ENCODE measurements around the gene DOCK11.
"Not testable (repeated sequence)": the region's sequence is repeated elsewhere in the genome, so short reads cannot be mapped to it uniquely, and the experiment has no call there.

The DOCK11 gene

GRCh38 chrX:118577041-118577440 is 81.4 kb downstream of the DOCK11 start:
- no peak for DNase-seq

GRCh38 chrX:118579417-118579816 is 83.8 kb downstream of the DOCK11 start:
- no peak for DNase-seq

- not testable (repeated sequence) for DNase-seq
Measured at GRCh38 chrX:118582926-118583325, 87.3 kb downstream of the DOCK11 start.

GRCh38 chrX:118583781-118584180 is 88.2 kb downstream of the DOCK11 start:
- DNase-seq, result no peak

GRCh38 chrX:118585296-118585695 is 89.7 kb downstream of the DOCK11 start:
- DNase-seq, result no peak

GRCh38 chrX:118586206-118586605 is 90.6 kb downstream of the DOCK11 start:
- not testable (repeated sequence) for DNase-seq

GRCh38 chrX:118588715-118589114 is 93.1 kb downstream of the DOCK11 start:
- DNase-seq, result no peak

GRCh38 chrX:118589227-118589626 is 93.6 kb downstream of the DOCK11 start:
- no peak for DNase-seq

- DNase-seq, result no peak
Measured at GRCh38 chrX:118593407-118593806, 97.8 kb downstream of the DOCK11 start.

- DNase-seq, result no peak
Measured at GRCh38 chrX:118594697-118595420, 99.2 kb downstream of the DOCK11 start.

- no peak for DNase-seq
Measured at GRCh38 chrX:118595501-118596042, 100.0 kb downstream of the DOCK11 start.

- DNase-seq, result no peak
Measured at GRCh38 chrX:118596390-118596789, 100.8 kb downstream of the DOCK11 start.

GRCh38 chrX:118603981-118604380 is 108.4 kb downstream of the DOCK11 start:
- peak; percentile 65 for DNase-seq

GRCh38 chrX:118612290-118612689 is 116.7 kb downstream of the DOCK11 start:
- DNase-seq, result no peak

GRCh38 chrX:118614150-118614549 is 118.5 kb downstream of the DOCK11 start:
- no peak for DNase-seq

- DNase-seq, result no peak
Measured at GRCh38 chrX:118615141-118615540, 119.5 kb downstream of the DOCK11 start.

GRCh38 chrX:118621081-118621759 is 125.6 kb downstream of the DOCK11 start:
- DNase-seq, result no peak

GRCh38 chrX:118623062-118623461 is 127.4 kb downstream of the DOCK11 start:
- no peak for DNase-seq

- DNase-seq, result no peak
Measured at GRCh38 chrX:118626346-118626745, 130.7 kb downstream of the DOCK11 start.

GRCh38 chrX:118627084-118627758 is 131.6 kb downstream of the DOCK11 start:
- peak; percentile 39 for DNase-seq

GRCh38 chrX:118630848-118631247 is 135.2 kb downstream of the DOCK11 start:
- no peak for DNase-seq

- no peak for DNase-seq
Measured at GRCh38 chrX:118631586-118631985, 136.0 kb downstream of the DOCK11 start.

- no peak for DNase-seq
Measured at GRCh38 chrX:118632862-118633261, 137.2 kb downstream of the DOCK11 start.

- no peak for DNase-seq
Measured at GRCh38 chrX:118633530-118633929, 137.9 kb downstream of the DOCK11 start.
